ENCODE data around the gene SSC4D.

- TF ChIP-seq CTCF (IDR thresholded peaks at IDR 0.05) (no peak), EP300 (IDR thresholded peaks at IDR 0.05) (no peak)
Observed at GRCh38 chr7:76396864-76397263, 12.6 kb downstream of the SSC4D start.

Data from suprapubic skin (tissue), 3 donors.